IMR-90 (cell line): ENCODE results near the gene AGXT. TPM values are rescaled to one million over a fixed set of nuclear protein-coding genes. Genes with fewer than 3 reads are reported as not detected.

Source experiments
- ATAC-seq: fragments of 200-7000 bp; cut with Tn5 transposase; 2 replicates; pipeline ENCODE4 v1.9.1; 2020; ENCODE audit warnings: low read depth, mild to moderate bottlenecking, moderate library complexity
- BruUV-seq: library from RNA; stranded (reverse); fragments of 400-500 nt; replicated peaks from 2 replicates; lab custom pipeline; 2021; lab: Mats Ljungman, UMichigan
- CTCF ChIA-PET: fragments of 300-600 bp; formaldehyde crosslinking; extraction: SDS; loops from one replicate; lab custom pipeline; 2021; ENCODE audit warnings: antibody characterized with exemption; lab: Yijun Ruan, JAX
- POLR2A ChIA-PET: fragments of 300-600 bp; sonication (Branson Sonifier 250); formaldehyde crosslinking; loops from one replicate; lab custom pipeline; 2022; ENCODE audit warnings: antibody characterized with exemption; ENCODE audit not compliant: unreplicated experiment; lab: Charles Lee
- DNase-seq: peaks from one replicate; pipeline ENCODE4 v3.0.0; 2013
- H2AFZ ChIP-seq: replicated peaks from 2 replicates; pipeline ENCODE3; 2013; ENCODE audit warnings: low read length, mild to moderate bottlenecking; ENCODE audit not compliant: poor library complexity
- H2AK5ac ChIP-seq: 2 replicates; pipeline ENCODE4 v1.6.1; 2013; ENCODE audit warnings: low read depth, low read length, inconsistent platforms
- H2AK9ac ChIP-seq: replicated peaks from 2 replicates; pipeline ENCODE3; 2013; ENCODE audit warnings: mild to moderate bottlenecking, low read depth, low read length, moderate library complexity; ENCODE audit not compliant: poor library complexity
- H2BK120ac ChIP-seq: 2 replicates; pipeline ENCODE4 v1.6.1; 2013; ENCODE audit warnings: low read depth, low read length, inconsistent platforms
- H2BK15ac ChIP-seq: 3 replicates; pipeline ENCODE4 v1.6.1; 2013; ENCODE audit warnings: low read depth, low read length, inconsistent platforms
- H2BK20ac ChIP-seq: 2 replicates; pipeline ENCODE4 v1.6.1; 2013; ENCODE audit warnings: low read depth, mild to moderate bottlenecking, inconsistent platforms, low read length, moderate library complexity
- H2BK5ac ChIP-seq: 2 replicates; pipeline ENCODE4 v1.6.1; 2013; ENCODE audit warnings: mild to moderate bottlenecking, low read depth, low read length, inconsistent platforms; ENCODE audit not compliant: poor library complexity, severe bottlenecking
- H3K14ac ChIP-seq: replicated peaks from 2 replicates; pipeline ENCODE4 v1.6.1; 2013; ENCODE audit warnings: low read depth, low read length, inconsistent platforms
- H3K18ac ChIP-seq: 2 replicates; pipeline ENCODE4 v1.6.1; 2013; ENCODE audit warnings: low read depth, low read length, control low read depth
- H3K23ac ChIP-seq: 2 replicates; pipeline ENCODE4 v1.6.1; 2013; ENCODE audit warnings: low read depth, low read length, inconsistent platforms
- H3K27ac ChIP-seq: 2 replicates; pipeline ENCODE4 v1.5.1; 2013; ENCODE audit warnings: mild to moderate bottlenecking, control low read depth, low read length; ENCODE audit not compliant: insufficient read depth
- H3K27me3 ChIP-seq: 2 replicates; pipeline ENCODE4 v1.6.1; 2013; ENCODE audit warnings: low read length; ENCODE audit not compliant: control insufficient read depth, insufficient read depth
- H3K36me3 ChIP-seq: 2 replicates; pipeline ENCODE4 v1.6.1; 2013; ENCODE audit warnings: low read length, mixed read lengths; ENCODE audit not compliant: control insufficient read depth, insufficient read depth
- H3K4ac ChIP-seq: 2 replicates; pipeline ENCODE4 v1.6.1; 2013; ENCODE audit warnings: low read depth, low read length, inconsistent platforms
- H3K4me1 ChIP-seq: 2 replicates; pipeline ENCODE4 v1.6.1; 2013; ENCODE audit warnings: low read length, mixed read lengths; ENCODE audit not compliant: control insufficient read depth, insufficient read depth
- H3K4me2 ChIP-seq: 2 replicates; pipeline ENCODE4 v1.6.1; 2013; ENCODE audit warnings: low read depth, mild to moderate bottlenecking, control low read depth, low read length, moderate library complexity
- H3K4me3 ChIP-seq: 2 replicates; pipeline ENCODE4 v1.5.1; 2013; ENCODE audit warnings: low read depth, mild to moderate bottlenecking, control low read depth, low read length, moderate library complexity; ENCODE audit not compliant: insufficient read depth
- H3K56ac ChIP-seq: 2 replicates; pipeline ENCODE4 v1.6.1; 2013; ENCODE audit warnings: low read length, inconsistent platforms; ENCODE audit not compliant: insufficient read depth; ENCODE audit errors: extremely low read depth
- H3K79me1 ChIP-seq, 2 experiments: 2 replicates each; pipeline ENCODE4 v1.6.1; 2013; ENCODE audit warnings: low read length in 2 of 2, inconsistent platforms in 1 of 2, low read depth in 1 of 2
- H3K9ac ChIP-seq: 2 replicates; pipeline ENCODE4 v1.6.1; 2013; ENCODE audit warnings: low read depth, low read length, control low read depth
- H3K9me1 ChIP-seq: 2 replicates; pipeline ENCODE4 v1.6.1; 2013; ENCODE audit warnings: low read length, inconsistent platforms; ENCODE audit not compliant: insufficient read depth
- H3K9me3 ChIP-seq: 2 replicates; pipeline ENCODE4 v1.6.1; 2013; ENCODE audit warnings: low read length; ENCODE audit not compliant: control insufficient read depth, insufficient read depth
- H4K20me1 ChIP-seq: 2 replicates; pipeline ENCODE4 v1.6.1; 2013; ENCODE audit warnings: low read length, inconsistent platforms; ENCODE audit not compliant: insufficient read depth
- H4K5ac ChIP-seq: 2 replicates; pipeline ENCODE4 v1.6.1; 2013; ENCODE audit warnings: mild to moderate bottlenecking, low read depth, low read length, control low read depth
- H4K8ac ChIP-seq, 2 experiments: 2 replicates each; pipeline ENCODE4 v1.6.1; 2013; ENCODE audit warnings: low read depth in 2 of 2, low read length in 2 of 2, control low read depth in 1 of 2, inconsistent platforms in 1 of 2
- H4K91ac ChIP-seq: 2 replicates; pipeline ENCODE4 v1.6.1; 2013; ENCODE audit warnings: low read depth, low read length, inconsistent platforms; ENCODE audit not compliant: insufficient read depth
- BHLHE40 ChIP-seq: fragments of 150-350 bp; IDR thresholded peaks from 2 replicates; pipeline ENCODE4 v1.6.1; 2016; ENCODE audit warnings: mild to moderate bottlenecking, low read depth, low read length
- CEBPB ChIP-seq: IDR thresholded peaks from 2 replicates; pipeline ENCODE4 v1.6.1; 2012; ENCODE audit warnings: low read depth, low read length, improper control_type of control experiment
- CHD1 ChIP-seq: IDR thresholded peaks from 2 replicates; pipeline ENCODE4 v1.6.1; 2012; ENCODE audit warnings: low read depth, low read length, improper control_type of control experiment
- CTCF ChIP-seq: conservative IDR thresholded peaks from 2 replicates; pipeline ENCODE4 v1.5.1; 2012; ENCODE audit warnings: mild to moderate bottlenecking, low read depth, low read length, improper control_type of control experiment
- ELK1 ChIP-seq: fragments of 150-350 bp; IDR thresholded peaks from 2 replicates; pipeline ENCODE4 v1.6.1; 2016; ENCODE audit warnings: low read depth, mild to moderate bottlenecking, low read length, moderate library complexity, borderline replicate concordance
- FOS ChIP-seq: fragments of 150-350 bp; IDR thresholded peaks from 2 replicates; pipeline ENCODE4 v1.6.1; 2016; ENCODE audit warnings: low read depth, low read length
- MAFK ChIP-seq: IDR thresholded peaks from 2 replicates; pipeline ENCODE4 v1.6.1; 2012; ENCODE audit warnings: low read depth, low read length, improper control_type of control experiment
- MAZ ChIP-seq: IDR thresholded peaks from 2 replicates; pipeline ENCODE4 v1.6.1; 2012; ENCODE audit warnings: low read depth, mild to moderate bottlenecking, low read length, improper control_type of control experiment, moderate library complexity, borderline replicate concordance
- MXI1 ChIP-seq: IDR thresholded peaks from 2 replicates; pipeline ENCODE4 v1.6.1; 2012; ENCODE audit warnings: low read depth, mild to moderate bottlenecking, low read length, moderate library complexity, borderline replicate concordance
- NFE2L2 ChIP-seq: fragments of 150-350 bp; IDR thresholded peaks from 2 replicates; pipeline ENCODE4 v1.6.1; 2016; ENCODE audit warnings: low read depth, mild to moderate bottlenecking, low read length
- POLR2A ChIP-seq: IDR thresholded peaks from 2 replicates; pipeline ENCODE4 v1.6.1; 2012; ENCODE audit warnings: mild to moderate bottlenecking, low read depth, low read length
- RAD21 ChIP-seq: IDR thresholded peaks from 2 replicates; pipeline ENCODE4 v1.6.1; 2012; ENCODE audit warnings: low read length, improper control_type of control experiment
- RCOR1 ChIP-seq: IDR thresholded peaks from 2 replicates; pipeline ENCODE4 v1.6.1; 2012; ENCODE audit warnings: mild to moderate bottlenecking, low read length, improper control_type of control experiment; ENCODE audit not compliant: insufficient replicate concordance
- RFX5 ChIP-seq: IDR thresholded peaks from 2 replicates; pipeline ENCODE4 v1.8.0; 2012; ENCODE audit warnings: low read depth, mild to moderate bottlenecking, low read length, moderate library complexity
- SMC3 ChIP-seq: fragments of 150-350 bp; IDR thresholded peaks from 2 replicates; pipeline ENCODE4 v1.6.1; 2016; ENCODE audit warnings: low read depth, mild to moderate bottlenecking, antibody characterized with exemption, low read length, moderate library complexity
- WGBS, 2 experiments: methylation state at CpG; one replicate each; pipeline versions ENCODE4 v1.1.5 to v1.1.7; 2013; ENCODE audit warnings: missing lambda C conversion rate in 2 of 2; ENCODE audit not compliant: insufficient read length in 1 of 2; ENCODE audit errors: extremely low coverage in 2 of 2; 5-methylcytosine and 5-hydroxymethylcytosine counted together
- dilution Hi-C: fragments of 300-500 bp; cut with HindIII; formaldehyde crosslinking; loops from one replicate; pipeline ENCODE4 v1.14.3; 2018; ENCODE audit warnings: low sequenced_read_pairs; ENCODE audit not compliant: unreplicated experiment
- in situ Hi-C: fragments of 300-500 bp; cut with MboI; formaldehyde crosslinking; loops from 3 replicates; pipeline ENCODE4 v1.14.3; 2019; ENCODE audit warnings: low sequenced_read_pairs, inconsistent platforms, mixed read lengths
- intact Hi-C: fragments of 100-400 bp; cut with micrococcal nuclease; formaldehyde crosslinking; loops from 2 replicates; pipeline ENCODE4 v1.10.0; 2022
- polyA plus RNA-seq, 3 experiments: library from polyadenylated mRNA; depleted of rRNA; stranded (reverse); fragments of >200 nt; gene quantifications; 2 replicates each; pipeline ENCODE4 v1.2.3, GENCODE V29; 2012; ENCODE audit warnings: low replicate concordance in 1 of 3
- total RNA-seq: library from RNA; depleted of rRNA; stranded (reverse); fragments of >200 nt; gene quantifications from 2 replicates; pipeline ENCODE4 v1.2.3, GENCODE V29; 2012
- TF ChIP-seq, protein P1 (sequence below): fragments of 150-350 bp; IDR thresholded peaks from 2 replicates; pipeline ENCODE4 v1.6.1; 2017; ENCODE audit warnings: mild to moderate bottlenecking, antibody characterized with exemption, low read length, low read depth

The AGXT gene
- total and polyA plus RNA-seq, 2 of the 4 experiments (the other 2 are of a cell fraction): not detected

GRCh38 chr2:240898731-240899467, 30.3 kb downstream of the AGXT start:
- Histone ChIP-seq H3K36me3 (no peaks in the 10 kb centered on the region), H4K5ac (no peak overlapping the region), H3K4ac (no peak overlapping the region), H4K91ac (no peak overlapping the region), H3K4me1 (no peaks in the 10 kb centered on the region), H3K27ac (no peak overlapping the region), H3K4me2 (no peak overlapping the region), H2BK20ac (no peak overlapping the region), H4K8ac (no peak overlapping the region), H2AK9ac (no peak overlapping the region), H3K9me3 (no peaks in the 10 kb centered on the region), H3K9ac (no peak overlapping the region), H4K20me1 (no peaks in the 10 kb centered on the region), H3K14ac (no peak overlapping the region), H3K27me3 (peaks cover 7% of the 10 kb centered on the region; the same call in 1 of the 2 replicates), H3K79me1 (no peaks in the 10 kb centered on the region), H3K9me1 (no peaks in the 10 kb centered on the region), H2AK5ac (no peak overlapping the region), H3K4me3 (no peak overlapping the region), H3K18ac (no peak overlapping the region), H2BK120ac (no peak overlapping the region), H2BK15ac (no peak overlapping the region), H2BK5ac (no peak overlapping the region), H3K23ac (no peak overlapping the region), H3K56ac (no peak overlapping the region), H2AFZ (peak overlapping the region; percentile 74)
- DNase-seq (no peak), ATAC-seq (peak; percentile 45)
- BruUV-seq: no TSS peak
- intact Hi-C loops (no loop called here), dilution Hi-C loops (no loop called here), in situ Hi-C loops (no loop called here)
- ChIA-PET CTCF (no interaction called here), POLR2A (no interaction called here)
- 69% methylated on average over 7 of the region's 23 CpGs; no CpG with 5 or more reads in 1 of the 2 experiments for WGBS, 2 experiments
- TF ChIP-seq, protein P1, sequence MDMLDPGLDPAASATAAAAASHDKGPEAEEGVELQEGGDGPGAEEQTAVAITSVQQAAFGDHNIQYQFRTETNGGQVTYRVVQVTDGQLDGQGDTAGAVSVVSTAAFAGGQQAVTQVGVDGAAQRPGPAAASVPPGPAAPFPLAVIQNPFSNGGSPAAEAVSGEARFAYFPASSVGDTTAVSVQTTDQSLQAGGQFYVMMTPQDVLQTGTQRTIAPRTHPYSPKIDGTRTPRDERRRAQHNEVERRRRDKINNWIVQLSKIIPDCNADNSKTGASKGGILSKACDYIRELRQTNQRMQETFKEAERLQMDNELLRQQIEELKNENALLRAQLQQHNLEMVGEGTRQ: no peak
- no peak for TF ChIP-seq NFE2L2
- TF ChIP-seq MXI1: no peak
- TF ChIP-seq MAFK: no peak
- TF ChIP-seq ELK1: no peak
- TF ChIP-seq CEBPB: no peak
- TF ChIP-seq BHLHE40: no peak
- TF ChIP-seq FOS: no peak
- no peak for TF ChIP-seq POLR2A
- TF ChIP-seq MAZ: no peak
- no peak for TF ChIP-seq RAD21
- TF ChIP-seq SMC3: no peak
- TF ChIP-seq CTCF: no peak
- TF ChIP-seq RCOR1: no peak
- TF ChIP-seq RFX5: no peak
- no peak for TF ChIP-seq CHD1
